GM21526 (cell line): ENCODE data around the gene KCNH8.

Source experiments
- ATAC-seq: cut with Tn5 transposase; IDR thresholded peaks from one replicate; pipeline ENCODE4 v1.9.1; 2021; ENCODE audit warnings: moderate library complexity; ENCODE audit not compliant: unreplicated experiment, low FRiP score

The KCNH8 gene

DNA sequence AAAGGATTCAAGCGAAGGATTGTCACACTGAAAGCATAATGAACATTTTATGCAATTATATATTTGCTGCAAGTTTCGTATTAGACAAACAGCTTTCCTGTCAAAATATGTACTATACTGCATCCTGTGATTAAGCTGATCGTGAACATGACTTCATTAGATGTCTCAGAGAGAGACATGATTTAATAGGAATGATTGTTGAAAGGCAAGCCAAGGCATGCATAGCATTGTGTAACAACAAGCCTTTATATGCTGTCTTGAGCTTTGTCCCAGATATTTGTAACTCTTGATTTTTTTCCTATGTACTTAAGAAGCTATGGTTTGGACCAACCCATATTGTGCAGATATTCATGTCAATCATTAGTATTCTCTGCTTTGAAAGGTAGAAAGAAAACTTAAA is 309.1 kb downstream of the KCNH8 start:
- no peak for ATAC-seq

DNA sequence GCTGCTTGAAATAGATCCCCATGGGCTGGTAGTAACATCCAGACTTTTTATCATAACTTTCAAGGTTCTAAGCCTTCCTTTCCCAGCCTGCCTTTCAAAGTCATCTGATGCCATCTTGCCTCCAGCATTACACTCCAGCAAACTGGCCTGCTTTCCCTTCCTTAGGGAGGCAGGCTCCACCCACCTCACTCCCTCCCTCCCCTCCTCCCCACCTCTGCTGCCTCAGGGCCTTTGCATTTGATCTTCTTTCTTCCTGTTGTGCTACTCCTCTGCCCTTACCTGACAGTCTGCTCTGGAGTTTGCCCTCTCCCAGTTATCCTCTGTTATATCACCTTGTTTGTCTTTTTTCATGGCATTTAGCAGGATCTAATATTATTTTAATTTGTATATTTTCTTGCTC is 319.5 kb downstream of the KCNH8 start:
- ATAC-seq = no peak

- no peak for ATAC-seq
Observed at GRCh38 chr3:19471138-19471537, 322.8 kb downstream of the KCNH8 start.

- ATAC-seq = no peak
Observed at GRCh38 chr3:19473971-19474580, 325.8 kb downstream of the KCNH8 start.

GRCh38 chr3:19476281-19476680 is 328.0 kb downstream of the KCNH8 start:
- no peak for ATAC-seq

DNA sequence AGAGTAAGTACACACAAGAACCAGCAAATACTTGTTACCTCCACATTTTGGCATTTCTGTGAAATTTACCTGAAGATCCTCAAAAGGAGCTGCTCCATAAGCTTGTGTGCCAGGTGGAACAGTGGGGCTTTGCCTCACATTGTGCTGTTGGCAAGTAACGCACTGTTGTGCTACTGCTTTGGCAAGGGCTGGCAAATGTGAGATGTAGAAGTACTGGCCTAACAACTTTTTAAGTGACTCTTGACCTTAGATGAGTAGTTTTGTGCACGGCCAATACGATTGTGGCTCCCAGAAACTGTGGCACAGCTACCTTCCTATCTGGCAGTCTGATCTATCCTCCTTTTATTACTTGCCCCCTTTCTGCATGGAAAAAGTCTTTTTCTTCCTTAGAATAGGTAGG is 337.0 kb downstream of the KCNH8 start:
- ATAC-seq = no peak

DNA sequence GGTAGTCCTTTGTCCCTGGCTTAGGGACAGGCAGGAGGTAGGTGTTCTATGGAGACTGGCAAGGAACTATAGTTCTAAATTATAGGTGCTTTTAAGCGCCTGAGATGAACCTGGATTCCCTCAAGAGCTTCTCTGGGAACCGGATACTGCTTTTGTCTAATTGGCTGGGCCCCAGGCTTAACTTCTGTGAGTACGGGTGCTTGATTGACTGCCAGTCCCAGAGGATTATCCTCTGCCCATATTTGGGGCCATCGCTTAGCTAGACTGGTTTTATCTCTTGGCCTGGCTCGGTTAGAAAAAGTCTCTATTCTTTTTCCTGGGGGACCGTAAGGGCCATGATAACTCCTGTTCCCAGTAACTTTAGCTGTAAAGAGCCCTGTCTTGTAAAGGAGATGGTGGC is 339.1 kb downstream of the KCNH8 start:
- no peak for ATAC-seq

DNA sequence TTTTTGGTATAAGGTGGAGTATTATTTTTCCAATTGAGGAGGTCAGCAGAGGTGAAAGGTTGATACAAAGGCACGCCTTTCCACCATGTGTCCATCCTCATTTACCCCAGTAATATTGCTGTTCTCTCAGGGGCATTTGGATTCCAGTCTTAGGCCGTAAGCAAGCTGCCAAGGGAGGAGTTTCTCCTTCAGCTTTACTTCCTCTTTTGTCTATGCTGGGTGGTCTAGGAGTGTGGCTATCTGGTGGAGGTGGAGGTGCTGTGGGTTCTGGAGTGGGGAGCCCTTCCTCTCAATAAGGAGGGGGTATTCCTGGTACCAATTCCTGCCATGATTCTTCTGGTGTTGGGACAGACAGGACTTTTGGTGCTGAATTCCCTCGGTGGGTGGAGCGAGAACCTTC is 340.6 kb downstream of the KCNH8 start:
- ATAC-seq = no peak

DNA sequence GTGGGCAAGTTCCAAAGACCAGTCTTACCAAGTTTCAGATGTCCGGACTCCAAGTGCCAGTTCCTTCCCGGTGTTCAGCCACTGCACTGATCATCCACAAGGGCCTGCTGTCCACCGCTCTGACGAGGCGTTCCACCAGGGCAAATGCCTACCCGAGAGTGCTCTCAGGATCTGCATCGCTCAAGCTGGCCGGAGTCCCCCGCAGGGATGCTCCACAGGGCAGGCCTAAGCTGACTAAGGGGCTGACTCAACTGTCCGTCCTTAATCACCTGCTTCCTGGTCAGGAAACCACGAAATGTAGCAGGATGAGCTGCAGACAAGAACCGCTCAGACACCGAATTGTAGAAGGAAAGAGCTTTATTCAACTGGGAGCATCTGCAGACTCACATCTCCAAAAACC is 341.6 kb downstream of the KCNH8 start:
- ATAC-seq = no peak

DNA sequence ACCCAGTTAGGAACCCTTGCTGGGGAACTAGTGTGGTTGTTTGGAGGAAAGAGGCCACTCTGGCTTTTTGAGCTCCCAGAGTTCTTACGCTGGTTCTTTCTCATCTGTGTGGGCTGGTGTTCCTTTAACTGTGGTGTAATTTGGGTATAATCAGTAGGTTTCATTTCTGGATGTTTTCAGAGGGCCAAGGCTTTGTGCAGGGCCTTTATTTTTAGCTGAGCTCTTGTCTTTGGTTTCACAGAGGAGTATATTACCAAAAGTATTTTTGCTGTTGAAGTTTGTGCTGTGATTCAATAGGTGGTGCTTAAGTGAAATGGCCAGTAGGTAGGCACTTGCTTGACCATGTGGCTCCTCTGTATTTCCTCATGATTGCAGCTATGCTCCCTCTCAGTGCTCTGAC is 357.9 kb downstream of the KCNH8 start:
- ATAC-seq = no peak

GRCh38 chr3:19522305-19522704 is 374.0 kb downstream of the KCNH8 start:
- ATAC-seq = no peak

- no peak for ATAC-seq
Observed at GRCh38 chr3:19526071-19526470, 377.8 kb downstream of the KCNH8 start.

- ATAC-seq = no peak
Observed at GRCh38 chr3:19527746-19528145, 379.4 kb downstream of the KCNH8 start.

DNA sequence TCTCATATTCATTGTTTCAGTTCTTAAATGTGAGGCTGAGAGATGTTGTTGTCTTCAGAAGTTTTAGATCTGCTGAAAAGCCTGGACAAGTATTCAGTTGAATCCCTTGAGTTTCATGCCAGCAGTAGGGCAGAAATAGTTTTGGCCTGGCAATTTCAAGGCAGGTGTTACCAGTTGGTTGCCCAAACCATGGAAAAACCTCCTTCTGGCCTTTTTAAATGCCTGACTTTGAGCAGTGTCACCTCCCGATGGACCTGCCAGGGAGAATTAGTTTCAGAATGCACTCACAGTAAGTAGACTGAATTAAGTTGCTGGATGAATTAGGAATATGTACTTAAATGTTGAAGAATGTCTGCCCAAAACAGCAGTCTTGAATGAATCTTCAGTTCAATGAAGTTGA is 383.1 kb downstream of the KCNH8 start:
- ATAC-seq = no peak

DNA sequence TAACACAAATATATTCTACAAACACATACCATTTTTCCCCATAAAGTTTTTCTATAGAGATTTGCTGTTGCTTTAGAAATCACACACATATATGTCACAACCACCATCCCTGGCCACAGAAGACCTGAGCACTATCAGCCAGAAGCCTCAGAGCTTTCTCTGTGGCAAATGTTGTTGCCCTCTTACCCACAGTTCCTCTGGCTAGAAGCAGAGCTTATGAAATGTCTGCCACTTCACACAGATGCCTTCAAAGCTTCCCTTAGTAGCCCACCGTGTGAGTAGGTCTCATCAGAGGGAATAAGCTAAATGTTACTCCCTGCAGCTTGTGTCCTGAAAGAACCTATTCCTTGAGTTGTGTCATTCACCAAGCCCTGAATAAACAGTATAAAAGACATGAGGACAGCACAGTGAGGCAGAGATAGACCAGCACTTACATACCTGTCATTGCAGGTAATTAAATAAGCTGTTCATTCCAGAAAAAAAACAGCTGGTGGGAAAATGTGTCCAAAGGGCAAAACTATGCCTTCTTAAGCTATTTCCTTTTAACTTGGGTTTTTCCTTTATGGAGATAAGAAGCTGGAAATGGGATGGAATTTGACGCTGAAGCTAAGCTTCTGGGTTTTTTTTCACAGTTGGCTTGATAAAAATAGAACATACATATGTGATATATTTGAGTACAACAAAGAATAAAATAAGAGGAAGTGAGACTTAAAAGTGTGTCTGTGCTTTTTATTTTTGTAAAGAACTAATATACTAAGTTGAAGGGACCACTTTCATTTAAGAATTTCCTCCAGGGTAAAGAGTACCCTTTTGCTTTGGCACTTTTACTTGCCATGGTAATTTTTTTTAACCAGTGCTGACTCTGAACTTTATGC is 391.4 kb downstream of the KCNH8 start:
- peak; percentile 62 for ATAC-seq

- peak; percentile 29 for ATAC-seq
Observed at GRCh38 chr3:19540464-19540863, 392.2 kb downstream of the KCNH8 start.

GRCh38 chr3:19541284-19541683 is 393.0 kb downstream of the KCNH8 start:
- peak; percentile 25 for ATAC-seq

- peak; percentile 53 for ATAC-seq
Observed at GRCh38 chr3:19543212-19543841, 395.0 kb downstream of the KCNH8 start.

GRCh38 chr3:19547665-19548464 is 399.6 kb downstream of the KCNH8 start:
- ATAC-seq = no peak

DNA sequence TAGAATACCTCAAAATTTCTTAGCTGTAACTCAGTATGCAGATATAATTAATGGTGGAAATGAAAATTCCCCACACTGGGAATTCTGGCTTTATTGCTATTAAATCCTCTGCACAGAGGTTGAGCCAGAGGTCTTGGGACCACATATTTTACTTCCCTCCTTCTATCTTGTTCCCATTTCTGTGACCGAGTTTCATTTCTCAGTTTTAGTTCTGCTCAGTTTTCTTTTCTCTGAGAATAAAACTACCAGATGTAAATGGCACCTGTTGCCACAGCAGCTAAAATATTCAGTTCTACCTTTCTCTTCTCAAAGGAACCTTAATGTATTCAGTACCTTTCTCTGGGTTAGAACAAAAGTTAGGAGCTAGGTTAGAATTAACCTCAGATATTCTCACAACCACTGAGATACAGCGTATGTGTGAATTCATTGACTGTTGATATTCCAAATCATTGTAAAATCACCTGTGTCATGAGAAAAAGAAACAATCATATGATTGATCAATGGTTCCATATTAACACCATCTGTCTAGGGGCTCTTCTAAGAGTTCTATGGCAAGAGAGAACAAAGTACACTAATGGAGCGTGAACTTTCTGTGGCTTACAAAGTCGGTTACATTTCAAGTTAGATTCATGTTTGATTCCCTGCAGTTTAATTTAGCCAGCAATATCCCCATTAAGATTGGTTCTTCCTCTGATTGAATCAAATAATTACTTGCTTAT is 411.6 kb downstream of the KCNH8 start:
- peak; percentile 97 for ATAC-seq
